Right lobe of liver (tissue), 6 donors: ENCODE results near the gene CERS6. TPM values are rescaled to one million over a fixed set of nuclear protein-coding genes. Genes with fewer than 3 reads are reported as not detected.
"Not testable (repeated sequence)": the region's sequence is repeated elsewhere in the genome, so short reads cannot be mapped to it uniquely, and the experiment has no call there.

ENCODE experiments used
- ATAC-seq, 4 donors: fragments of 200-7000 bp; cut with Tn5 transposase; one replicate each; pipeline ENCODE4 v1.9.1; 2020; ENCODE audit warnings: mild to moderate bottlenecking in 4 of 4, moderate library complexity in 4 of 4
- DNase-seq, 3 donors: peaks; one replicate each; pipeline ENCODE4 v3.0.0-alpha.2; 2020
- H3K27ac ChIP-seq, 3 donors: fragments of 200-600 bp; one replicate each; pipeline ENCODE4 v1.8.0; 2022
- H3K27me3 ChIP-seq, 2 donors: fragments of 200-600 bp; one replicate each; pipeline ENCODE4 v1.8.0; 2022
- H3K36me3 ChIP-seq, 4 donors: fragments of 200-600 bp; sonication (generic) in 1 of 4; one replicate each; pipeline versions ENCODE4 v1.5.1 to v1.8.0; 2017 to 2022; ENCODE audit warnings: control low read depth in 1 of 4
- H3K4me1 ChIP-seq, 4 donors: fragments of 200-600 bp; sonication (generic) in 1 of 4; one replicate each; pipeline versions ENCODE4 v1.5.1 to v1.8.0; 2017 to 2022; ENCODE audit warnings: control low read depth in 1 of 4
- H3K4me3 ChIP-seq, 3 donors: fragments of 200-600 bp; one replicate each; pipeline ENCODE4 v1.8.0; 2022
- H3K9me3 ChIP-seq, 4 donors: fragments of 200-600 bp; sonication (generic) in 1 of 4; one replicate each; pipeline versions ENCODE4 v1.5.1 to v1.8.0; 2017 to 2022; ENCODE audit warnings: control low read depth in 1 of 4
- CTCF ChIP-seq, 4 donors: fragments of 200-600 bp in 3 of 4; fragments of 450-650 bp in 1 of 4; IDR thresholded peaks; one replicate each; pipeline versions ENCODE4 v1.5.1 to v1.8.0; 2016 to 2022; ENCODE audit warnings: antibody characterized with exemption in 4 of 4, mild to moderate bottlenecking in 2 of 4
- POLR2A ChIP-seq: fragments of 450-650 bp; IDR thresholded peaks from one replicate; pipeline ENCODE4 v1.6.1; 2017; ENCODE audit warnings: antibody characterized with exemption, mild to moderate bottlenecking
- WGBS: methylation state at CpG from one replicate; pipeline ENCODE4 v1.1.6; 2018; ENCODE audit warnings: low coverage, low lambda C conversion rate; ENCODE audit not compliant: insufficient coverage; ENCODE audit errors: missing lambda C conversion rate; 5-methylcytosine and 5-hydroxymethylcytosine counted together
- intact Hi-C, 2 donors: fragments of 100-400 bp; cut with DNase I; formaldehyde crosslinking; loops; one replicate each; pipeline versions ENCODE4 v1.11.2 to v1.14.1; 2022
- total RNA-seq, 6 experiments: library from RNA; depleted of rRNA in 2 of 6; stranded (reverse); fragments of >200 nt in 2 of 6; fragmentation: NEBNext Ultra II Directional in 3 of 6; extraction: Animal tissue kit (Norgen Biotek cat#: 25700) in 3 of 6; gene quantifications; one replicate each; pipeline versions ENCODE4 v1.1.0 to v1.2.4, GENCODE V29; 2016 to 2023
- donor health status: DM: no; HTN: yes; CAD: no.
- donor health status: DM: no; HTN: no; CAD: no.
- donor health status: DM: no; HTN: no; CAD: no.
- donor health status: DM: no; HTN: yes; CAD: no.
- donor health status: DM: no; HTN: yes; CAD: no.

The CERS6 gene
- total RNA-seq, 6 experiments from 2014 or later = 10.4 to 30.1 (median 15.6) TPM

DNA sequence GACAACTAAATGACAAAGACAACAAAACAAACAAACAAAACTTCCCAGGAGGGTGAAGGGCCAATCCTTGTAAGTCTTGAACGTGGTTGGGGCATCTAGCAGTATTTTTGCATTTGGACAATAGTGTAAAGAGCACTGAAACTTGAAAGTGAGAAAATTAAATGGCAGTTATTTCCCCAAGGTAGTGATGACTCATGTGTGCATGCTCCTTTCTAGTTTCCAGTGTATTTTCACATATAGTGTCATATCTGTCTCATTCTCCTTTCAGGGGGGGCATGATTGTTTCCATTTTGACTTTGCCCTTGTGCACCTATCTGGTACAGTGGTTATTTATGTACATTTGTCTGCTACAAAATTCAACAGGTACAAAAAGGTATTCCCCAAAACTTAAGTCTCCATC is 39.5 kb downstream of the CERS6 start:
- intact Hi-C loops = no loop called here
- 90% methylated on average over 1 of the region's 1 CpG for WGBS
- no peak overlapping the region for H3K27ac ChIP-seq
- no peak for DNase-seq
- H3K27me3 ChIP-seq = no peaks in the 10 kb centered on the region
- no peak for ATAC-seq
- peaks cover 0 to 13% (median 0%) of the 10 kb centered on the region in 4 donors for H3K4me1 ChIP-seq
- TF ChIP-seq CTCF (IDR thresholded peaks at IDR 0.05) (no peak), POLR2A (no peak)
- H3K36me3 ChIP-seq = no peaks in the 10 kb centered on the region
- no peaks in the 10 kb centered on the region for H3K9me3 ChIP-seq
- H3K4me3 ChIP-seq = no peak overlapping the region

GRCh38 chr2:168496906-168497305 is 40.8 kb downstream of the CERS6 start:
- 92% methylated on average over 2 of the region's 2 CpGs for WGBS
- H3K4me1 ChIP-seq = peaks cover 0 to 5% (median 0%) of the 10 kb centered on the region in 4 donors
- TF ChIP-seq CTCF (IDR thresholded peaks at IDR 0.05) (no peak), POLR2A (no peak)
- ATAC-seq = no peak
- no peak overlapping the region for H3K4me3 ChIP-seq
- no peaks in the 10 kb centered on the region for H3K9me3 ChIP-seq
- no peak overlapping the region for H3K27ac ChIP-seq
- intact Hi-C loops = no loop called here
- H3K36me3 ChIP-seq = no peaks in the 10 kb centered on the region
- H3K27me3 ChIP-seq = no peaks in the 10 kb centered on the region
- DNase-seq = no peak

DNA sequence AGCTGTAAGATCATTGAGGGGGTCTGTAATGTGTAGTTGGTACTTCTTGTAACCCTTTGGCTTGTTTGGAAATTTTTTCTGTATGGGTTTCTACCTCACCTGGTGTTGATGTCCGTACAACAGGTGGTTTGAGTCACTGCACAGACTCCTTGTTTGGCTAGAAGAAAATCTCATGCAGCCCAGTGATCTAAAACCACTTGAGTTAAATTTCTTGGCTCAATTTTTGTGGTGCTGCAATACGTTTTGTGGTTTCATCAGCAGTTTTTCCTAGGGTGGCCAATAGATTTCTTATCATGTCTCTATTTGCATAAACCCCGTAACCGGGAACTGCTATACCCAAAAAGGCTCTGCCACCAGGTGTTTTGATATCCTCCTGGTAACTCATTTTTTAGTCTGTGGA is 43.4 kb downstream of the CERS6 start:
- ATAC-seq (peak in 2 of 4 donors; percentile 28 to 52), DNase-seq (no peak)
- H3K9me3 ChIP-seq = no peaks in the 10 kb centered on the region
- H3K27me3 ChIP-seq = no peaks in the 10 kb centered on the region
- peaks cover 0 to 5% (median 0%) of the 10 kb centered on the region in 4 donors for H3K4me1 ChIP-seq
- no peaks in the 10 kb centered on the region for H3K36me3 ChIP-seq
- 11% methylated on average over 3 of the region's 4 CpGs for WGBS
- TF ChIP-seq CTCF (IDR thresholded peaks at IDR 0.05) = no peak
- no peak for TF ChIP-seq POLR2A
- H3K4me3 ChIP-seq = no peak overlapping the region
- no peak overlapping the region for H3K27ac ChIP-seq
- intact Hi-C loops = no loop called here

GRCh38 chr2:168500516-168500915 is 44.4 kb downstream of the CERS6 start:
- no peak for TF ChIP-seq POLR2A
- TF ChIP-seq CTCF (IDR thresholded peaks at IDR 0.05) = no peak
- no peaks in the 10 kb centered on the region for H3K27me3 ChIP-seq
- peaks cover 0 to 5% (median 0%) of the 10 kb centered on the region in 4 donors for H3K4me1 ChIP-seq
- intact Hi-C loops = no loop called here
- H3K4me3 ChIP-seq = no peak overlapping the region
- DNase-seq (no peak), ATAC-seq (no peak)
- H3K27ac ChIP-seq = no peak overlapping the region
- H3K9me3 ChIP-seq = no peaks in the 10 kb centered on the region
- H3K36me3 ChIP-seq = no peaks in the 10 kb centered on the region

- H3K4me1 ChIP-seq = peaks cover 0 to 5% (median 0%) of the 10 kb centered on the region in 4 donors
- H3K27me3 ChIP-seq = no peaks in the 10 kb centered on the region
- no peaks in the 10 kb centered on the region for H3K36me3 ChIP-seq
- ATAC-seq (no peak), DNase-seq (no peak)
- WGBS = 79% methylated on average over 4 of the region's 4 CpGs
- H3K9me3 ChIP-seq = no peaks in the 10 kb centered on the region
- H3K27ac ChIP-seq = no peak overlapping the region
- no peak for TF ChIP-seq CTCF (IDR thresholded peaks at IDR 0.05)
- TF ChIP-seq POLR2A = no peak
- no peak overlapping the region for H3K4me3 ChIP-seq
- intact Hi-C loops = no loop called here
Observed at GRCh38 chr2:168501466-168502065, 45.5 kb downstream of the CERS6 start.

- H3K4me3 ChIP-seq, H3K4me1 ChIP-seq, ATAC-seq, H3K36me3 ChIP-seq, H3K27me3 ChIP-seq, DNase-seq, intact Hi-C loops, H3K27ac ChIP-seq, H3K9me3 ChIP-seq: not testable (repeated sequence)
- WGBS = 100% methylated on average over 1 of the region's 2 CpGs
Observed at GRCh38 chr2:168502852-168503251, 46.8 kb downstream of the CERS6 start.
